Gastroesophageal sphincter (tissue), 4 donors: ENCODE data around the gene ROBO1. TPM values are rescaled to one million over a fixed set of nuclear protein-coding genes. Genes with fewer than 3 reads are reported as not detected.

Experiments
- ATAC-seq: fragments of 150-250 bp; one replicate; pipeline ENCODE4 v1.9.1; 2016; ENCODE audit warnings: mild to moderate bottlenecking, moderate library complexity
- H3K27ac ChIP-seq, 4 donors: fragments of 200-600 bp; sonication (generic) in 3 of 4; 1 replicate in 3 of 4; 2 replicates in 1 of 4; pipeline ENCODE4 v1.5.1; 2016 to 2019
- H3K27me3 ChIP-seq: fragments of 200-600 bp; sonication (generic); one replicate; pipeline ENCODE4 v1.5.1; 2019
- H3K36me3 ChIP-seq, 2 donors: fragments of 200-600 bp; sonication (generic); one replicate each; pipeline ENCODE4 v1.5.1; 2019; ENCODE audit warnings: control low read depth in 1 of 2
- H3K4me1 ChIP-seq, 3 donors: fragments of 200-600 bp; sonication (generic); 1 replicate in 2 of 3; 2 replicates in 1 of 3; pipeline ENCODE4 v1.5.1; 2016 to 2019; ENCODE audit warnings: control low read depth in 2 of 3
- H3K4me3 ChIP-seq, 2 donors: fragments of 200-600 bp; sonication (generic); one replicate each; pipeline ENCODE4 v1.5.1; 2019; ENCODE audit warnings: mild to moderate bottlenecking in 1 of 2, moderate library complexity in 1 of 2
- H3K9me3 ChIP-seq, 3 donors: fragments of 200-600 bp; sonication (generic); one replicate each; pipeline ENCODE4 v1.5.1; 2017 to 2019; ENCODE audit warnings: control low read depth in 2 of 3
- EP300 ChIP-seq: sonication (generic); formaldehyde crosslinking; IDR thresholded peaks from one replicate; pipeline ENCODE4 v1.6.1; 2017; ENCODE audit warnings: antibody characterized with exemption, mild to moderate bottlenecking
- POLR2A ChIP-seq, 2 donors: fragments of 450-650 bp; IDR thresholded peaks; one replicate each; pipeline ENCODE4 v1.6.1; 2017; ENCODE audit warnings: antibody characterized with exemption in 2 of 2, mild to moderate bottlenecking in 2 of 2, moderate library complexity in 1 of 2
- POLR2AphosphoS5 ChIP-seq: sonication (generic); formaldehyde crosslinking; IDR thresholded peaks from one replicate; pipeline ENCODE4 v1.6.1; 2017; ENCODE audit warnings: antibody characterized with exemption
- WGBS, 2 donors: methylation state at CpG; one replicate each; pipeline ENCODE4 v1.1.5; 2018; ENCODE audit warnings: low coverage in 1 of 2; 5-methylcytosine and 5-hydroxymethylcytosine counted together
- total RNA-seq, 4 donors: library from RNA; depleted of rRNA; stranded (reverse); fragments of >200 nt; gene quantifications; one replicate each; pipeline ENCODE4 v1.1.0, GENCODE V29; 2016
- TF ChIP-seq, protein P1 (sequence below), 4 experiments: fragments of 200-600 bp in 2 of 4; fragments of 450-650 bp in 2 of 4; sonication (generic) in 1 of 4; IDR thresholded peaks; one replicate each; pipeline ENCODE4 v1.5.1; 2017 to 2019; ENCODE audit warnings: antibody characterized with exemption in 4 of 4, mild to moderate bottlenecking in 2 of 4, moderate library complexity in 2 of 4

The ROBO1 gene
- total RNA-seq, 4 donors from 2014 or later = 9.7 to 15.3 (median 12.9) TPM

DNA sequence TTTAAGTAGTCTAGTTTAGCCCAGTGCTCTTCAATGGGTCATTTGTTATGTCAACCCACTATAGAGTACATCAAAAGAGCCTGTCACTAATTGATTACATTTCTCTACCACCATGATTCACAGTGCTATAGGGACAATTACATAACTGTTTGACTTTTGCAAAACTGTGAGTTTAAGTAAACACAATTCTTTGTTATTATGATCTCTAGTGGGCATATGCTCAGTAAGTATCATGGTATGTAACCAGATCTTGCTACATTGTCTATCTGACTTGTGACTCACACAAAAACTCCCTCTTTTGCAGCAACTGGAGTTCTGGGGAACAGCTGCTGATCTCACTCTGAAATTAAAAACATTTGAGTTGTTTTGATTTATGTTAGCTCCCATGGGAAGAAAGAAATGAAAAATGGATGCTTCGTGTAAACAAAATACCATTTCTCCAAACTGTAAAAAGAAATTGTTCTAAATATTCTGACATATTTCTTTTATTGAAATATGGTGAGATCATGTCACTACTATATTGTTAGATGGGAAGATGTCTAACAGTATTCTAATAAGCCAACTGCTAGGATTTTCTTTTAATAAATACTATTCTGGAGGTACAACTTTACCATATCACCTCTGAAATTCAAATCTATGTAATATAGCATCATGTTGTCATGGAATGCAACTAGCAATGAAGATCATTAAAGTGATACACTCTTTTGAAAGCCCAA, 470.4 kb downstream of the ROBO1 start:
- Histone ChIP-seq H3K4me3 (no peak overlapping the region), H3K36me3 (no peaks in the 10 kb centered on the region), H3K27me3 (no peaks in the 10 kb centered on the region), H3K4me1 (peaks cover 0 to 18% (median 0%) of the 10 kb centered on the region in 3 donors), H3K9me3 (peaks cover 0 to 9% (median 0%) of the 10 kb centered on the region in 3 donors), H3K27ac (no peak overlapping the region)
- WGBS, 2 donors = 8 to 12% methylated on average over 1 of the region's 1 CpG
- no peak for ATAC-seq
- TF ChIP-seq POLR2A (IDR thresholded peaks at IDR 0.05) (no peak), POLR2AphosphoS5 (no peak), EP300 (no peak)
- TF ChIP-seq, protein P1, sequence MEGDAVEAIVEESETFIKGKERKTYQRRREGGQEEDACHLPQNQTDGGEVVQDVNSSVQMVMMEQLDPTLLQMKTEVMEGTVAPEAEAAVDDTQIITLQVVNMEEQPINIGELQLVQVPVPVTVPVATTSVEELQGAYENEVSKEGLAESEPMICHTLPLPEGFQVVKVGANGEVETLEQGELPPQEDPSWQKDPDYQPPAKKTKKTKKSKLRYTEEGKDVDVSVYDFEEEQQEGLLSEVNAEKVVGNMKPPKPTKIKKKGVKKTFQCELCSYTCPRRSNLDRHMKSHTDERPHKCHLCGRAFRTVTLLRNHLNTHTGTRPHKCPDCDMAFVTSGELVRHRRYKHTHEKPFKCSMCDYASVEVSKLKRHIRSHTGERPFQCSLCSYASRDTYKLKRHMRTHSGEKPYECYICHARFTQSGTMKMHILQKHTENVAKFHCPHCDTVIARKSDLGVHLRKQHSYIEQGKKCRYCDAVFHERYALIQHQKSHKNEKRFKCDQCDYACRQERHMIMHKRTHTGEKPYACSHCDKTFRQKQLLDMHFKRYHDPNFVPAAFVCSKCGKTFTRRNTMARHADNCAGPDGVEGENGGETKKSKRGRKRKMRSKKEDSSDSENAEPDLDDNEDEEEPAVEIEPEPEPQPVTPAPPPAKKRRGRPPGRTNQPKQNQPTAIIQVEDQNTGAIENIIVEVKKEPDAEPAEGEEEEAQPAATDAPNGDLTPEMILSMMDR (IDR thresholded peaks at IDR 0.05) = no peak

DNA sequence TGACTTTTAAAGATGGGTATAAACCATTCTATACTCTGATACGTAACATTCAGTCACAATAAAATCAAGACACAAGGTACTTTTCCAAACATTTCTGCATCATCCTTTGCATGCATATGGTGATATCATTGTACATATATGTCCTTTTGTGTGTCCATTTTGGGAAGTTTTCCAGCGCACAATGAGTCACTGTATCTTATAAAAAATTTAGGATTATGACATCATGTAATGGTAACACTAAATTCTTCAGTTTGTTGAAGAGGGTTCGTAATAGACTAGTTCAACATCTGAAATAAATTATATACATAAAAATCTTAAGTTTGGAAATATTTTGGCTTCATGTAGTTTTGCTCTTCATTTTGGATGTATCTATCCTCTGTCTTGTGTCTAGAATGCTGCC, 480.9 kb downstream of the ROBO1 start:
- TF ChIP-seq POLR2AphosphoS5 = no peak
- TF ChIP-seq EP300 = no peak
- TF ChIP-seq, protein P1 (IDR thresholded peaks at IDR 0.05) = no peak
- TF ChIP-seq POLR2A (IDR thresholded peaks at IDR 0.05) = no peak
- ATAC-seq = no peak

DNA sequence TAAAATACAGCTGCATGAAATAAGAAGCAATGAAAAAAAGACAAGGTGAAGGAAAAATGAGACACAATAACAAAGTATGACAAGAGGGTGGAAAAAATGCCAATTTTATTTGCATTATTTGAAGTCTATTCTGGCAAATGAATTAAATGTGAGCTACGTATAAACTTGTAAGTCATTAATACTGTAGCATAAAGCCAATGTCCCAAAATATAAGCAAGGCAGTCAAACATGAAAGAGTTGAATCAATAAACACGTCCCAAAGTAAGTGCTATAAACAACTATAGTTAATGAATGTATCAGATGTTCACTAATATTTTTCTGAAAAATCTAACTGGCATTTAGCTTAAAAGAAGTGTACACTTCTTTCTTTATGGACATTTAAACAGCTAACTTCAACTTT, 481.9 kb downstream of the ROBO1 start:
- H3K36me3 ChIP-seq = no peaks in the 10 kb centered on the region
- H3K9me3 ChIP-seq = no peaks in the 10 kb centered on the region
- no peak for ATAC-seq
- H3K4me3 ChIP-seq = no peak overlapping the region
- no peak for TF ChIP-seq POLR2AphosphoS5
- TF ChIP-seq, protein P1 (IDR thresholded peaks at IDR 0.05) = no peak
- no peak for TF ChIP-seq EP300
- TF ChIP-seq POLR2A (IDR thresholded peaks at IDR 0.05) = no peak
- H3K27me3 ChIP-seq = no peaks in the 10 kb centered on the region
- no peaks in the 10 kb centered on the region for H3K4me1 ChIP-seq
- H3K27ac ChIP-seq = no peak overlapping the region
- 31 to 66% methylated on average over 2 of the region's 2 CpGs for WGBS, 2 donors

More for the DNA sequence above, 480.9 kb downstream of the ROBO1 start:
- no peaks in the 10 kb centered on the region for H3K36me3 ChIP-seq
- 87 to 95% methylated on average over 3 of the region's 3 CpGs for WGBS, 2 donors
- H3K4me3 ChIP-seq = no peak overlapping the region
- no peaks in the 10 kb centered on the region for H3K9me3 ChIP-seq
- no peaks in the 10 kb centered on the region for H3K4me1 ChIP-seq
- no peaks in the 10 kb centered on the region for H3K27me3 ChIP-seq
- no peak overlapping the region for H3K27ac ChIP-seq

DNA sequence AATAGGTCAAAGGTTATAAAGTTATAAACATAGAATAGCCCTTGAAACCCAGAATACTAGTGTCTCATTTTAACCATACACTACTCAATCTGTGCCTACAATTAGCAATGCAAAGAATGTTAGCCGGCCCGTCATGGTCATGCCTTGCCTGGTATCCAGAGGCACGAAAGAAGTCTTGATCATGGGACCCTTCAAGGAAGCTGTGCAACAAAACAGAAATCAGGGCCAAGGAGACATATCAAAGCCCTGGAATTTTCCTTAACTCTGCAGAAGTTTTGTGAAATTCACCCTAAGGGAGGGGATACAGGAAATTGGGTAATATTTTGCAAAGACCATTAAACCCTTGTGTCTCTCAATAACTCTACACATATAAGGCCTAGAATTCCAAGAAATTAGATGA, 482.4 kb downstream of the ROBO1 start:
- no peaks in the 10 kb centered on the region for H3K4me1 ChIP-seq
- no peaks in the 10 kb centered on the region for H3K27me3 ChIP-seq
- no peak overlapping the region for H3K4me3 ChIP-seq
- WGBS, 2 donors = 83 to 93% methylated on average over 3 of the region's 3 CpGs
- TF ChIP-seq EP300 (no peak), POLR2AphosphoS5 (no peak), POLR2A (IDR thresholded peaks at IDR 0.05) (no peak)
- TF ChIP-seq, protein P1 (IDR thresholded peaks at IDR 0.05) = no peak
- no peaks in the 10 kb centered on the region for H3K9me3 ChIP-seq
- ATAC-seq = no peak
- no peak overlapping the region for H3K27ac ChIP-seq
- H3K36me3 ChIP-seq = no peaks in the 10 kb centered on the region

DNA sequence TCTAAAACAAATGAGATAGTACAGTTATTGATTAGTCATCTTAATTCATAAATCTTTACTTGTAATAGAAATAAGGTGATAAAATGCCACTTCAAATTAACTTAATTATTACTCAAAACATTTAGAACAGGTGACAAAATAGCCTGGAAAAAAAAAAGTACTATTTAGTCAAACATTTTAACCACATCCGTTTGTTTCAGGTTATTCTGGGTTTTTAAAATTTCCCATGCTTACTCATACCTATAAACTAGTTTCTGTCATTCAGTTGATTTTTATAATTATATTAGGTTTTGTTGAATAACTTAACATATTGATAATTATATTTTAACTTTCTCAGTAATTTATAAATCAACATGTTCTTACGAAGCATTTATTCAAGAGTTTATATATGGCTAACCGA, 483.0 kb downstream of the ROBO1 start:
- WGBS, 2 donors = 83 to 86% methylated on average over 3 of the region's 3 CpGs
- no peak for ATAC-seq
- TF ChIP-seq POLR2AphosphoS5 (no peak), POLR2A (IDR thresholded peaks at IDR 0.05) (no peak), EP300 (no peak)
- TF ChIP-seq, protein P1 (IDR thresholded peaks at IDR 0.05) = no peak

More for the DNA sequence above, 483.0 kb downstream of the ROBO1 start:
- Histone ChIP-seq H3K27ac (no peak overlapping the region), H3K9me3 (no peaks in the 10 kb centered on the region), H3K27me3 (no peaks in the 10 kb centered on the region), H3K4me3 (no peak overlapping the region), H3K36me3 (no peaks in the 10 kb centered on the region), H3K4me1 (no peaks in the 10 kb centered on the region)
